Stimulated activated CD8-positive, alpha-beta memory T cell treated with anti-CD3 and anti-CD28 coated beads, Interleukin-4, amount 100 ng/mL, for 48 hours (primary cell): ENCODE results near the gene REN.
A peak's percentile ranks its signal among the peaks of the same experiment; 100 is the strongest.

Experiments
- DNase-seq: peaks from one replicate; pipeline ENCODE4 v3.0.0-alpha.2; 2020

REN gene

DNA sequence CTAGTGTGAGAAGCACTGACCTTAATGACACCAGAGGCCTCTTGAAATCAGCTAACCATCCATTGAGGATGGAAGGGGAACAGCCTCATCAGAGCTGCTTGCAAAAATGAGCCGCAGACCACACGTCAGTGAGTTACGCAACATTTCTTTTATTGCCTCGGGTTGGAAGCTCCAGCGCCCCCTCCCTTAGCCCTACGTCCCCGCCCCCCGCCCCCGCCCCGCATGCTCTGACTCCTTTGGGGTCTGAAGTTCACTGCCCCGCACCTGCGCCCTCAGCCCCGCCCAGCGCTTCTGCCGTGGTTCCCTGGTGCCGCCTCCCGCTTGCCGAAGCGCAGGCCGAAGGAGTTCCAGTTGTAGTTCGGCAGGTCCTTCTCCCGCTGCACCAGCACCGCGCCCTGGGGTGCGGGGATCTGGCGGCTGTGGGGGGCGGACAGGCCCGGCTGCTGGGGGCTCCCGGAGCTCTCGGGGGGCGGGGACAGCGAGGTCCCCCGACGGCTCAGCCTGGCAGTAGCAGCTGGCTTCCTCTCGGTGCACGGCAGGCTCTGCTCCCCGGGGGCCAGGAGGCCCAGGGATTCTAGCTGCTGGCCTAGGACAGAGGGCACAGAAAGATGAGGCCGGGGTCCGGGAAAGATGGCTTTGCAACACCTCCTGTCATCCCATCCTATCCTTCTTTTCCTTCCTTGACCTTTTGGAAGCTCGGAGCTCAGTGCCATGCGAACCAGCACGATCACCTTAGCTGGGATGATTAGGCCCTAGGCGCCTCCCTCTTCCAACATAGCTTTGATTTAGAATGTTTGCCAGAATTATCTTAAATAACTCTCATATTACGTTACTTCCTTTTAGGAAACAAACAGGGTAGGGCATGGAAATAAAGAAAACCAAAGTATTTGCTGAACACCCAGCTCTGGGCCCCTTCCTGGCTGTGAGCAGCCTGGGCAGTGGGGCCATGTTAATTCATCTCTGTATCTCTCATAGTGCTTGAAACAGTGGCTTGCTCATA lies 24.4 kb upstream of the REN start:
- DNase-seq, result peak; percentile 37

GRCh38 chr1:204188959-204189639 lies 23.0 kb upstream of the REN start:
- DNase-seq, result no peak

DNA sequence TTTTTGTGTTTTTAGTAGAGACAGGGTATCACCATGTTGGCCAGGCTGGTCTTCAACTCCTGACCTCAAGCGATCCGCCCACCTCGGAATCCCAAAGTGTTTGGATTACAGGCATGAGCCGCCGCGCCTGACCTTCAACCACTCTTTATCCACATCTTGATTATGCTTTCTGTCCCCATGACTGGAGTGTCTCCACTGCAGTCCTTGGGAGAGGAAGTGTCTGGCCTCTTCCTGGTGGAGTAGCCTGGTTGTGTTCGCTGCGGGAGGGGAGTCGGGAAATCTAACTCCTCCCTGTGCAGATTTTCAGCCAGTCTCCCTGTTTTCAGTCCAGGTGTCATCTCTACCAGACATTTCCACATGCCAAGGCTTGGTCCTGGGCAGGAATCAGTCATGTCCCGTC lies 20.5 kb upstream of the REN start:
- no peak for DNase-seq

DNA sequence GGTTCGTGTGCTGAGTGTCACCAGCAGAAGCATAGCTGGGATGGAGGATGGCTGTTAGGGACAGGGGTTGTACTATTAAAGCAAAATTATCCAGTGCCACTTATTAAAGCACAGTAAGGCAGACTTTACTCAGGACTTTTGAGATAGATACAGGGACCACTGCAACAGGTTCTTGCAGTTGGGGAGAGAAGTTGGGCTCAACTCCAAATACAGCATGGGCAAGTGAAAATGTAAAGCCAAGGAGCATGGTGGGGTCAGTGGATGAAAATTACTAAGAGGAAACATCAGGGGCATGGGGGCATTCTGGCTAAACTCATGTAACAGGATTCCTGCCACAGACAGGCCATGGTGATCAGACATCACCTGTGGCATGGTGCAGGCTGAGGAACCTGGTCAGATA lies 15.0 kb upstream of the REN start:
- no peak for DNase-seq

GRCh38 chr1:204180133-204180532 lies 14.0 kb upstream of the REN start:
- DNase-seq, result no peak

DNA sequence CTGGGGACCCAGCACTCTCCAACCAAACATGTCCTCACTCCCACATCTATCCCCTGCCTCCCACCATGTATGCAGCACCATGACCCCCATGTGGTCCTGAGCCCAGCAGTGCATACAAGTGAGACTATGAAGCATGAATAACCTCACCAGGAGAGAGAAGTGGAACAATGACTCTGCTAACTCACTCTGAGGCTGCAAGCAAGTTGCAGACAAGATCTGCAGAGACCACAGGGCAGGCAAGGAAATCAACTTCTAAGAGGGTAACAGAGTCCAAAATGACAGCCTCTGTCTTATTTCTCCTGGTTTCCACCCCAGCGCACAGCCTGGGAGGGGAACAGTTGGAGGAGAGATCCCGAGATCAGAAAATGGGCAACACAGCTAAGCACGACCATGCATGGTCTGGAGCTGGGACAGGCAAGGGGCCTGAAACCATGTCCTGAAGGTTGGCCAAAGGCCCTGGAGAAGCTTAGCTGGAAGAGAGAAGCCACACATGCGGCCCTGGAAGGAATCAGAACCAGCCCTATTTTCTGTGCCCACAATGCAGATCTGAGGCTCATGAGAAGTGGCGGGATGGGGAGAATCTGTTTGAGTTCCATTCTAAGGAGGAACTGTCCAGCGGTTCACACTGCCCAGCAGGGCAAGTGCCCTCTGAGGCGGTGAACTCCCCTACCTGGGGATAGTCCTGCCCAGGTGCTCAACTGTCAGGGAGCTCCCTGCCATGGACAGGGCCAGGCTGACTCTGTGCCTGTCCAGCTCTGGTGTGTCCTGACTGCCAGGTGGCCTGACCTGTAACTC lies 12.5 kb upstream of the REN start:
- DNase-seq, result no peak

- no peak for DNase-seq
Measured at GRCh38 chr1:204177133-204177532, 11.0 kb upstream of the REN start.

- no peak for DNase-seq
Measured at GRCh38 chr1:204176049-204176448, 9.9 kb upstream of the REN start.

GRCh38 chr1:204174958-204175357 lies 8.8 kb upstream of the REN start:
- DNase-seq, result no peak

- no peak for DNase-seq
Measured at GRCh38 chr1:204172404-204173029, 6.4 kb upstream of the REN start.

GRCh38 chr1:204171751-204172178 lies 5.6 kb upstream of the REN start:
- DNase-seq, result no peak

DNA sequence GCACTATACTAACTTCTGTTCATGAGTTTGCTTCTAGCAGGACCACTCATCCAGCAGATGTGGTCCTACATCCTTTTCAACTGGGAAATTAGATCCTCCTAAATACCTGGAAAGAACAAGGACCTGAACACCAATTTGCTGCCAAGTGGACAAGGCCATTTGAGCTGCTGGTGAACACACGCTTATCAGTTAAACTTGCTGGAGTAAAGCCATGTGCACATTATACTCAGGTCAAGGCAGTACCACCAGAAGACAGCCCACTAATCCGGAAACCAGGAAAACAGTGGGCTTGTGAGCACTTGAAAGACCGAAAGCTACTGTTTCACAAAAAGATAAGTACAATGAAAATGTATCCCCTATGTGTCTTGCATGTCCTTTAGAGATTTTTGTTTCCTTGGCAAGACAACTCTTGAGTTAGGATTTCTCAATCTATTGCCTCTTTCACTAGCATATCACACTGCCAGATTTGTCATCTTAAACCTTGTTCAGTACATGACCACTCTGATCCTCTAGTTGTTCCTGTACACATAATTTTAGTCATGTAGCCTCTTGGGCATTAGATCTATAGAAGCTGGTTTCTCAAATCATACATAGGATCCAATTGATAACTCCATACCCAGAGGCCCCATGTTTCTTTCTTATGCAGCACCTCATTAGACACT lies 4.5 kb upstream of the REN start:
- DNase-seq, result no peak

GRCh38 chr1:204169858-204170257 lies 3.7 kb upstream of the REN start:
- DNase-seq, result no peak

DNA sequence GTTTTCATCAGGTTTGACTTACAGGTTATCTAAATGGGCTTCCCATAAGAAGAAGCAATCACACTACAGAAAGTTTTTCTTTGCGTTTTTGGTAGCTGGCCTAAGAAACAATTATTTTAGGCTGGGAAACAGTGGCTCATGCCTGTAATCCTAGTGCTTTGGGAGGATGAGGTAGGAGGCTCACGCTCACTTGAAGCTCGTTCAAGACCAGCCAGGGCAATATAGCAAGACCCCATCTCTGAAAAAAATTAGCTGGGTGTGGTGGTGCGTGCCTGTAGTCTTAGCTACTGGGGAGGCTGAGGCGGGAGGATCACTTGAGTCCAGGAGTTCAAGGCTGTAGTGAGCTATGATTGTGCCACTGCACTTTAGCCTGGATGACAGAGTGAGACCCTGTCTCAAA lies 1.6 kb upstream of the REN start:
- DNase-seq, result no peak

DNA sequence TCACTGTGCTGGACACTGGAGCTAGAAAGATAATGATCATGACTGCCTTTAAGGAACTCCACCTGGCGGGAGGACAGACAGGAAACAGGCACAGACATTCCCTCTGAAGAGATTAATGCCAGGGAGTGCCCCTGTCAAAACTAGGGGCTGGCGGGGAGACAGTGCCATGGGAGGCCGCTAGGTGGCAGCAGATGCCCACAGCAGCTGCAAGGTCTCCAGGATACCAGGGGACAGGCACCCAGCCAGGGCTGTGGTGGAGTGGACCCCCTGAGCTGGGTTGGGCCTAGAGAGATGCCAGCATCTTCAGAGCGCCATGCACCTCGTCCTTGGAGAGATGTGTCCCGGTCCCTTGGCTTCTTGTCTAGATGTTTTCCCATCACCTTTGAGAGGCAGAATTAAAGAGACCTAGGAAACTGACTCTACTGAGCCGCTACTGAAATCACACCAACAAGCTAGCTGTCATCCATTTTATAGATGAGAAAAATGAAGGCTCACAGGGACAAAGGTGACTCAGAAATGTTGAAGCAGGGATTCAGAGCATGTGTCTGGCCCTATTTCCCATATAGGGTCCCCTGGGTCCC lies 3.6 kb downstream of the REN start:
- peak; percentile 89 for DNase-seq

DNA sequence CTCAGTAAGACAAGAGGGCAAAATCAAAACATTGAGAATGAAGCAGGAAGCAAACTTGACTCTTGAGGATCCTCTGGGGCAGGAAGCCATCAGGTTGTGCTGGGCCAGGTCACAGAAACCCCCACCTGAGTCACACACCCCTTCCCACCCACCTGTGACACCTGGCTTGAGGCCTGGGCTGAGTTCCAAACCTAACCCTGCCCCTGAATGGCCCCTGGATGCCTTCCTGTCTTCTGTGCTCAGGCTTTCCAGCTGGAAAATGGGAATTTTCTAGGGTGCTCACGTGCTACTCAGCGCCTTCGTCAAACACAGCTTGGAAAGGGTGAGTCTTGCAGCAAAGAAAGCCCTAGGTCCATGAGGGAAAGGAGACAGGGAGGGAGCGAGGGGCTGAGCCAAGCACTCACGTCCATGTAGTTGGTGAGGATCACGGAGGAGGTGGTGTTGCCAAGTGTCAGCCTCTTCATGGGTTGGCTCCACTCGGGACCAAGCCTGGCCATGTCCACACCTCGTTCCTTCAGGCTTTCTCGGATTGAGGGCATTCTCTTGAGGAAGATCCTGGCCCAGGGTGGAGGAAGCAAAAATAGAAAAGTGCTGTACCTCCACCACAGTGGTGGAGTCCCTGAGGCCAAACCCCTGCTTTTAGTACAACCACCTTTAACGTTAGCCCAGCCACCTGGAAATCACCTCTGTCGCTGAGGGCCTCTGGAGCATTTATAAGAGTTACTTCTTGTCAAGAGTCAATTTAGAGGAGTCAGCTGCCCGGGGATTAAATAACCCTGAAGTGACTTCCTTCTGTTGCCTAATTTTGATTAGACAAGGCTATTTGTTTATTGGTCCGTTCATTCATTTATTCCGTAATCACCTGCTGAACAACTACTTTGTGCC lies 4.3 kb downstream of the REN start:
- no peak for DNase-seq

DNA sequence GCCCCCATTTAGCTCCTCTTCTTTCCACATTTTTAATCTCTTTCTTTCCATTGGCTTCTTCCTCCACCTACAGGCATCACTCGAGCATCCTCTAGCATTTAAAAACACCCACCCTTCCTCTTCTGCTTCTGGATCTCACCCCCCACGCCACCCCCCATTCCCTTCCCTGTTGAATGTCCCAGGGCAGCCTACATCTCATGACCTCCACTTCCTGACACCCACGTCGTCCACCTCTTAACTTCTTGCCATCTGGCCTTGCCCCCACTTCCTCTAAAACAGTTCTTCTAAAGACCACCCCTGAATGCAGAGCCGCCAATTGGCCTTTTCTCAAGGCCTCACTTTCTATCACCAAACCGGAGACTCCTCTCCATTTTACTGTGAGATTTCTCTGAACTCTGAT lies 8.2 kb downstream of the REN start:
- no peak for DNase-seq

GRCh38 chr1:204155881-204156280 lies 10.3 kb downstream of the REN start:
- no peak for DNase-seq

DNA sequence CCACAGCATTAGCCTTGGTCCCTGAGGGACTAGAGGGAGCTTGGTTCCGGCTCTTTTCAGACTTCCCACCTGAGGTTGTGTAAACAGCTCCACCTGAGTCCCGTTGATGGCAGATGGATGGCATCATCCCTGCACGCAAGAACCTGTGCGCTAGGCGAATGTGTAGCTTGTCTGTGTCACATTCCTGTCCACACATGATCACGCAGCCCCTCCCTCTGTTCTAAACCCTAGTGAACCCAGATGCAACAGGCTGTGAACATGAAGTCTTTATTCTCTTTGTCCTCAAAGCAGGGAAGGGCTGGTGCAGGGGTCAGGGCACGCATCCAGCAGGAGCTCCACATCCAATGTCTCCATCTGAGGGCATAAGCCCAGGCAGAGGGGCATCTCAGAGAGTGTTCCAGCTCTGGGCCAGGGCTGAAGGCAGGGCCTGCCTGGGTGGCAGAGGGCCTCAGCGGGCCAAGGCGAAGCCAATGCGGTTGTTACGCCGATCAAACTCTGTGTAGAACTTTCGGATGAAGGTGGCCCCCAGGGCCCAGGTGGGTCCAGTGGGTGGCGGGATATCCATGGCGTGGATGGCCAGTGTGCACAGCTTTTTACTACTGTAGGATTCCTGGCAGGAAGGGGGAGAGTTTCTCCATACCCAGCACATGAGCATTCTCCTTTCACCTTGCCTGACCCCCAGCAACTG lies 11.4 kb downstream of the REN start:
- DNase-seq, result no peak

DNA sequence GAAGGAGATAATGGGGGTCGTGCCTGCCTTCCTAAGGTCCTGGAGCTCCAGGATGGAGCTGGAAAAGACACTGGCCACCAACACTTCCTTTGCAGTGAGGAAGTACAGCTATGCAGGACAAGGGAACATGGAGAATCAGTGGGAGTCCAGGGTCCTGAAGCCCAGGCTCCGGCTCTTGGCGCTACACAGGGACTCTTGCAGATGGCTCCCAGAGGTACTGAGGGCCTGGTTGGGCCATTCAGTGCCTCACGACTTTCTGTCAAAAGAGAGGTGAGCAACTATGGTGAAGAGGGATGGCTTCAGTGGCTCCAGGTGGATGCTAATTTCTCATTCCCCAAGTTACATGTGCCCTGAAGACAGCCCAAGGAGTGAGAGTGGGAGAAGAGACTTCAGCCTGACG lies 12.5 kb downstream of the REN start:
- no peak for DNase-seq
